Skin epidermis (tissue), 12 donors: Measurements from ENCODE around the gene CTNNAL1.
"Not testable (repeated sequence)": the region's sequence is repeated elsewhere in the genome, so short reads cannot be mapped to it uniquely, and the experiment has no call there.

Experiments
- H3K27ac ChIP-seq, 21 experiments: fragments of 200-600 bp; sonication (generic) in 11 of 21; one replicate each; pipeline ENCODE4 v1.5.0; 2020; ENCODE audit warnings: mild to moderate bottlenecking in 3 of 21, inconsistent platforms in 2 of 21, moderate library complexity in 2 of 21
- H3K4me3 ChIP-seq, 7 experiments: fragments of 200-600 bp; sonication (generic) in 2 of 7; one replicate each; pipeline ENCODE4 v1.5.0; 2020; ENCODE audit warnings: inconsistent platforms in 2 of 7, mild to moderate bottlenecking in 2 of 7, moderate library complexity in 1 of 7

Gene CTNNAL1, protein sequence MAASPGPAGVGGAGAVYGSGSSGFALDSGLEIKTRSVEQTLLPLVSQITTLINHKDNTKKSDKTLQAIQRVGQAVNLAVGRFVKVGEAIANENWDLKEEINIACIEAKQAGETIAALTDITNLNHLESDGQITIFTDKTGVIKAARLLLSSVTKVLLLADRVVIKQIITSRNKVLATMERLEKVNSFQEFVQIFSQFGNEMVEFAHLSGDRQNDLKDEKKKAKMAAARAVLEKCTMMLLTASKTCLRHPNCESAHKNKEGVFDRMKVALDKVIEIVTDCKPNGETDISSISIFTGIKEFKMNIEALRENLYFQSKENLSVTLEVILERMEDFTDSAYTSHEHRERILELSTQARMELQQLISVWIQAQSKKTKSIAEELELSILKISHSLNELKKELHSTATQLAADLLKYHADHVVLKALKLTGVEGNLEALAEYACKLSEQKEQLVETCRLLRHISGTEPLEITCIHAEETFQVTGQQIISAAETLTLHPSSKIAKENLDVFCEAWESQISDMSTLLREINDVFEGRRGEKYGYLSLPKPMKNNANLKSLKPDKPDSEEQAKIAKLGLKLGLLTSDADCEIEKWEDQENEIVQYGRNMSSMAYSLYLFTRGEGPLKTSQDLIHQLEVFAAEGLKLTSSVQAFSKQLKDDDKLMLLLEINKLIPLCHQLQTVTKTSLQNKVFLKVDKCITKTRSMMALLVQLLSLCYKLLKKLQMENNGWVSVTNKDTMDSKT

DNA sequence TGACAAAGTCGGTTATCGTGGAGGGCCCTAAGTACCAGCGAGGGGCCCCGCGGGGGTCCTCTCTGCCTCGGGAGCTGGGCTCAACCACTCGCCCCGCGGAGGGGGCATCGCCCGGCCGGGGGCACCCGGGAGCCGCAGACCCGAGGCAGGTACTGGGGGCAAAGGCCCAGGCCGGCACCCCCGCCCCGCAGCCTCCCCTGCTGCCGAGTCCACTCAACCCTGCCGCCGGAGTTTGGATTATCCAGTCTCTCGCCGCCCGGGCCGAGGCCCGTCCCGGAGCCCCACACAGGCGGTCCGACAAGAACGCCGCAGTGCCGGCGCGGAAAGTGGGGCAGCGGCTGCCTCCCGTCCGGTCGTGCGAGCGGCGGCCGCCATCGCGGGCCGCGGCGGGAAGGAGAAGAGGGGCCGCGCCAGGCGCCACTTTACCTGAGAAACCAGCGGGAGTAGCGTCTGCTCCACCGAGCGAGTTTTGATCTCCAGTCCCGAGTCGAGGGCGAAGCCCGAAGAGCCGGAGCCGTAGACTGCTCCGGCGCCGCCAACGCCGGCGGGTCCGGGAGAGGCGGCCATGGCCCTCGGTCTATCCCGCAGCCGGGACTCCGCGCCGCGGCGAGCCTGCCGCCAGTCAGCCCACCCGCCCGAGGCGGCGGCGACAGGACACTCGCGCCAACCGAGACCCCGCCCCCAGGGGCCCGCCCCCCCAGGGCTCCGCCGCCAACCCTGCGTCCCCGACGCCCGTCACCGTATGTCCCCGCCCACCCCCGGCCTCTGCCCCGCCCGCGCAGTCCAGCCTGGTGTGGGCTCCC, at the start of gene CTNNAL1:
TSS of gene CTNNAL1 (minus strand) at position 624 of the 803 bp plus-strand sequence. CDS start at position 567, 57 bp downstream.
- peak within 1 kb of the TSS; percentile 34 to 97 (median 85) for H3K27ac ChIP-seq
- H3K4me3 ChIP-seq = peak within 1 kb of the TSS; percentile 52 to 87 (median 76)

DNA sequence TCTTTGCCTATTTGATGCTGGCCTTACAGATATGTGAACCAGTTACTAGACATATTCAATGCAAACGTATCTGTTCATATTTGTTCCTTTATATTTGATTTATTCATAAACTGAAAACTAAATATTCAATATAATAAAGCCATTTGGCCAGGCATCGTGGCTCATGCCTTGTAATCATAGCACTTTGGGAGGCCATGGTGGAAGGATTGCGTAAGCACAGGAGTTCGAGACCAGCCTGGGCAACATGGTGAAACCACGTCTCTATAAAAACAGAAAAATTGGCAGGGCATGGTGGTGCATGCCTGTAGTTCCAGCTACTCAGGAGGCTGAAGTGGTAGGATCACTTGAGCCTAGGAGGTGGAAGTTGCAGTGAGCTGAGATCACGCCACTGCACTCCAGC, 49.2 kb upstream of the CTNNAL1 start:
- Histone ChIP-seq H3K27ac (no peak overlapping the region), H3K4me3 (no peak overlapping the region)

DNA sequence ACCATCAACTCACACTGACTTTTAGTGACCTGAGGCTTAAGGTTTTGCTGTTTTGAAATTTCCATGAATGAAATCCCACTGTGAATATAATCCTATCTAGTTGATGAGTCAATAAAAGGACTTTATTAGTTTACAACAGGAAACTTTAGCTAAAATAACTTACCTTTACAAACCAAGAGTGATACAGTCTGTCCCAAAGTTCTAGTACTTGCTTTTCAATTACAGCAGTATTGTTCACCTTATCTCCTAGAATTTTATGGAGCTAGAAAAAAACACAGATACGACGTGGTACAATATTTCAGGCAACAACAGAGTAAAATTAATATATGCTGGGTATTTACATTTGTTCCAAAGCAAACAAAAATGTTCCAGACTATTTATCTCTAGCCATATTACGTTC, 46.9 kb upstream of the CTNNAL1 start:
- Histone ChIP-seq H3K27ac (no peak overlapping the region), H3K4me3 (no peak overlapping the region)

DNA sequence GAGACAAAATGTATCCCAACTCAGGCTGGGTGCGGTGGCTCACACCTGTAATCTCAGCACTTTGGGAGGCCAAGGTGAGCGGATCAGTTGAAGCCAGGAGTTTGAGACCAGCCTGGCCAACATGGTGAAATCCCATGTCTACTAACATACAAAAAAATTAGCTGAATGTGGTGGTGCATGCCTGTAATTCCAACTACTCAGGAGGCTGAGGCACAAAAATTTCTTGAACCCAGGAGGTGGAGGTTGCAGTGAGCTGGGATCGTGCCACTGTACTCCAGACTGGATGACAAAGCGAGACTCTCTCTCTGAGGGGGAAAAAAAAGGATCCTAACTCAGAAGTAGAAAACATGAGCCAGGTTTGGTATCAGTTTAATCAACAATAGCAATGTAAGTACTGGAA, 39.8 kb upstream of the CTNNAL1 start:
- H3K4me3 ChIP-seq, H3K27ac ChIP-seq: not testable (repeated sequence)

DNA sequence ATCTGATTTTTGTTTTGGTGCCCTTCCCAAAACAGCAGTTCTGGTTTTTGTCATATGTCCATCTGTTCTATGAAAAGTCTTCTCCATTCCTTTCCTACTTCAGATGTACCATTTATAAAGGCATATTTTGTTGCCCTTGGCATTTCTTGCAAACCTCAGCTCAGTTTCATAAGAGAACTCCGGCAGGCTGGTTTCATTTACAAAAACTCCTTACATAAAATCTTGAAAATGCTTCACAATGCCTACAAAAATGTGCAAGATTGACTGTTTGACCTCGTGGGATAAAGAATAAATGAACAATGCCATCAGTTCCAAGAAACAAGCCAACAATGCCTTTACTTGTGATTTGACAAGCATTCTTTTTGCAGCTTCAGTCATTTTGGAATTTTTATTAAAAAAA, 39.1 kb upstream of the CTNNAL1 start:
- H3K27ac ChIP-seq = peak overlapping the region in 1 of 21 experiments; percentile 12
- no peak overlapping the region for H3K4me3 ChIP-seq

DNA sequence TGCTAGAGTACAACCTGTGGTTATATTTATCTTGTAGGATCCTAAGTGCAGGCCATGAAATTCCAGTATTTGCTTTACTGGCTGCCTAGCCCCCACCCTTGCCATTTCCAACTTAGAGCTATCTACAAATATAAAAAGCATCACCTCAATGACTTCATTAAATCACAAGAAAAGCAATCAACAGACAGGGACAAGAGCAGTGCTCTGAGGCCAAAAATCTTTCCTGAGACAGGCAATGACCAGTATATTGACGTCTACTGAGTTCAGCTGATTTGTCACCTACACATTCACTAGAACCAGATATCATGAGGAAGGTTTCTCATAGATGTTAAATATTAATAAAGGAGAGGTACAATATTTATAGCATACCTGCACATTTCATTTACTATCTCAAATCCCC, 38.4 kb upstream of the CTNNAL1 start:
- no peak overlapping the region for H3K4me3 ChIP-seq
- no peak overlapping the region for H3K27ac ChIP-seq

DNA sequence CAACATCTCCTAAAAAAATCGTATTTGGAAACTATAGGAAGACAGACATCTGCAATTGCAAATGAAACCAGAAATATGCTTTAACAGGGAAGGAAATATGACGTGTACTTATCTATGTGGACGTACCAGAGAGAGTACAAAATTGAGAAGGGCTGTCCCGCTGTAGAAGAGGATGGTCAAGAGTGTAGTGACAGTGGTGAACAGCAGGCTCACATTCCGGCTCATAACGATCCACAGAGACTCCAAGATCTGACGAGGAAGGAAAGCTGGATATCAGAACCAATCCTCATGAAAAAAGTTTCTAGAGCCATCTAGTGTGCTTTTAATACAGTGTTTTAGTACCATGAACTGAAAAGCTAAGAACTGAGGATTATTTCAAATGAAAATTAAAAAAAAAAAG, 37.1 kb upstream of the CTNNAL1 start:
- no peak overlapping the region for H3K27ac ChIP-seq

DNA sequence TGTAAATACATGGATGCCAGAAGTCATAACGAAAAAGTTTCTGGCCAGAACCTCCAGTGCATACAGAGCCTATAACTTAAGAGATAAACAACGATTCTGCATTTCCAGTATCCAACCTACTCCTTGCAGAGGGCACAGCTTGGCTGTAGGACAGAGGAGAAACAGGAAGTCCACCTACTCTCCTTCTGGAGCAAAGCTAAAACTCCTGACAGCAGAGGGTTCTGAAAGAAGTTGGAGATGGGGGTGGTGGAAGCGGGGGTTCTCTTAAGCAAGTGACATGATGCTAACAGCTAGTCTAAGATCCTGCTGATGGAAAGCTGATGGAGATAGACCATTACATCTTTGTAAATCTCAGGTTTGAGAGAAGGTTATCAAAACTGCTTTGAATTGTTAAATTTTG, 35.5 kb upstream of the CTNNAL1 start:
- no peak overlapping the region for H3K4me3 ChIP-seq

More for the DNA sequence above, 37.1 kb upstream of the CTNNAL1 start:
- no peak overlapping the region for H3K4me3 ChIP-seq

DNA sequence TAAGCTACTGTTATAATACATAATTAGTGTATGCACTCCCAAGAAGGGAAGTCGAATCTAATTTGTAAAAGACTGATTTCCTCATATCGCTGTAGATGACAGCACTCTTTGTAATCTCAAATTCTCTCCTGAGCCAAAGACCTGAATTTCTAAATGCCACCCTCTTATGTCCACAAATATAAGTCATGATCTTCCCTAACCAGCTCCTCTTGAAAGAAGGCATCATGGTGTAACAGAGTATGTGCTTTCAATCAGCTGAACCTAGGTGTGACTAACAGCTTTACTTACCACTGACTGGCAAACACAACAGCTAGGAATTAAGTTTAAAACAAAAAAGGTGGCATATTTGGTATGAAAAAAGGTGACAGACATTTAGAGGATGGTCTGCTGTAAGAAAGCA, 34.0 kb upstream of the CTNNAL1 start:
- no peak overlapping the region for H3K27ac ChIP-seq
- H3K4me3 ChIP-seq = no peak overlapping the region

More for the DNA sequence above, 35.5 kb upstream of the CTNNAL1 start:
- H3K27ac ChIP-seq = no peak overlapping the region

DNA sequence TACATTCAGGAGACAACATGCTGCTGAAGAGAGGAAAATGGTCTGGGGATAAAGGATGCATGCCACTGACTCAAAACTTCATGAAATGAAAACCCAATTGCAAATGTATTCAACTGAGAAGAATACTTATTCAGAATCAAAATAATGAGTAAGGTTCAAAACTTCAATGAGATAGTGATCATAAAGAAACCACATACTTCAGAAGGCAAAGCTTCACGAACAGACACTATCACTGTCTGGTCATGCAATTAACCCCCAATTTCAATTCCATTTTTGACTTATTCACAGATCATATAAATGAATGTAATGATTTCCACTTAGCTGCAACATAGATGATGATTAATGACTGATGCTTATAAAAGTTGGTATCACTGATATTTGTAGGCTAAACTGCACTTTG, 33.0 kb upstream of the CTNNAL1 start:
- Histone ChIP-seq H3K27ac (no peak overlapping the region), H3K4me3 (no peak overlapping the region)

DNA sequence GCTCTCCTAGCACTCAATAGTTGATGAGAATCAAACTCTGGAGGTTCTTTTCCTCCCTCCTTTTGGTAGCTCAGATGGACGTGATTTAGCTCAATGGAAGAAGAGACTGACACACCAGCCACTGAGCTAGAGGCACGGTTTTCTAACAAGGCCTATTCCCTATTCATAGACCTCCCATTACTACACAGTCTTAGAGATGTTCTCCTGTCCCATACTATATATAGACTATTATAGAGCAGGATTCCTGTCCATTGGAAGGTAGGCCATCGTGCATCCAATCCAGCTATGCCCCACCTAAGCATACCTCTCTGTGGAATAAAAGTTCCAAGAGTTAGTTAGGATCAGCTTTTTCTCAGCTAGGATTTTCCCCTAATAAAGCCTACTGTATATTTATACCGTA, 30.3 kb upstream of the CTNNAL1 start:
- no peak overlapping the region for H3K4me3 ChIP-seq
- H3K27ac ChIP-seq = no peak overlapping the region

DNA sequence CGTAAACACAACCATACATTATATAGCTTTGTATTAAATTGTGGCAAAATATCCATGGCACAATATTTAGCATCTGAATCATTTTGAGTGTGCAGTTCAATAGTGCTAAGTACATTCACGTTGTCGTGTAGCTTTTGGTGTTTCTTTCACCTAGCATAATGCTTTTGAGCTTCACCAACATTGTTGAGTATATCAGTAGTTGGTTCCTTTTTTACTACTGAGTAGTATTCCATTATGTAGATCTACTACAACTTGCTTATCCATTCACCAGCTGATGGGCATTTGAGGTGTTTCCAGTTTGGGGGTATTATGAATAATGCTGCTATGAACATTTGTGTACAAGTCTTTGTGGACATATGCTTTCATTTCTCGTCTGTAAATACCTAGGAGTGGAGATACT, 27.3 kb upstream of the CTNNAL1 start:
- Histone ChIP-seq H3K27ac (no peak overlapping the region), H3K4me3 (no peak overlapping the region)

DNA sequence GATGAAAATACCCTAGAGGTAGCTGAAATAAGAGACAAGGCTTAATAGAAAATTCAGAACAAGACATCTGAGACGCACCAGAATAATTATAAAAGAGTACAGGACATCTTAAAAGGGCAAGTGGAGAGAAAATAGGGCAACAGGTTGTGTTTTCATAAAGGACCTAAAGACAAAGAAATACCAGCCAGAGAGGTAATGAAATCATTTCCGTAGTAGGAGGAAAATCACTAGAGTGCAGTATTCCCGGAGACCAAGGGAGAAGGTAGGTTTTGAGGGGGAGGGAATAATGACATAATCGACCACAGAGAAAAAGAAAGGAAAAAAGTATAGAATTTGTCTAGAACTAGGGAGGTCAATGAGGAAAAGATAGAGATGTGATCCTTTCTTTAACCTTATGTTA, 26.2 kb upstream of the CTNNAL1 start:
- H3K27ac ChIP-seq = no peak overlapping the region

DNA sequence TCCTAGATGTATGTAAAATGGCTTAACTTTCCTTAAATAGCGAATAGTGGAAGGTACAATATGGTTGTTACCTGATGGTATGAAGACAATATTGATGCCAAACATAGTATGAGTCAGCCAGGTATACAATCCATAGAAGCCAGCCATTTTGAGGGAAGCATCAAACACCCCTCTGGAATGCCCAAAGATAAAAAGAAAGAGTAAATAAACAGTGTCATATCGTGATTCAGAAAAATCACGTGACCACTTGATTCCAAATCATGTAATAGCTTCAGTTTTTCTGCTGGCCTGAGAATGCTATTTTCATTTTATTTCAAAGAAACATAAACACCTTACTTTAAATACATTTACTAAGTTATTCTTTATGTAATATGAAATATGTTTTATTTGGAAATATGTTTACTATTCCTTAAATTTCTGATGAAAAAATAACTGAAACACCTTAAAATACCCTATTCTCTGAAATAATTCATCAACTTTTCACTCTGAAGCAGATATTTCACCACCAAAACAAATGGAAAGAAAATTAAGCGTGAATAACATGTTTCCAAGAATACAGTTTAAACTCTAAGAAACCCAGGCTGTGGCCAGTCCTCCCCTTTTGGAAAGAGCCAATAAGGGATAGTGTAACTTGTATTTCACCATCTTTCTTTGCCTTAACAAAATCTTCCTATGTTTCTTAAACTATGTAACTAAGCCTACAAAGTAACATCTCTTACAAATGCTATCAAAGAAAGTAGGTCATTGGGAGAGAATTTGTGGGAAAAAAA, 24.8 kb upstream of the CTNNAL1 start:
- no peak overlapping the region for H3K27ac ChIP-seq
- no peak overlapping the region for H3K4me3 ChIP-seq

More for the DNA sequence above, 26.2 kb upstream of the CTNNAL1 start:
- no peak overlapping the region for H3K4me3 ChIP-seq

DNA sequence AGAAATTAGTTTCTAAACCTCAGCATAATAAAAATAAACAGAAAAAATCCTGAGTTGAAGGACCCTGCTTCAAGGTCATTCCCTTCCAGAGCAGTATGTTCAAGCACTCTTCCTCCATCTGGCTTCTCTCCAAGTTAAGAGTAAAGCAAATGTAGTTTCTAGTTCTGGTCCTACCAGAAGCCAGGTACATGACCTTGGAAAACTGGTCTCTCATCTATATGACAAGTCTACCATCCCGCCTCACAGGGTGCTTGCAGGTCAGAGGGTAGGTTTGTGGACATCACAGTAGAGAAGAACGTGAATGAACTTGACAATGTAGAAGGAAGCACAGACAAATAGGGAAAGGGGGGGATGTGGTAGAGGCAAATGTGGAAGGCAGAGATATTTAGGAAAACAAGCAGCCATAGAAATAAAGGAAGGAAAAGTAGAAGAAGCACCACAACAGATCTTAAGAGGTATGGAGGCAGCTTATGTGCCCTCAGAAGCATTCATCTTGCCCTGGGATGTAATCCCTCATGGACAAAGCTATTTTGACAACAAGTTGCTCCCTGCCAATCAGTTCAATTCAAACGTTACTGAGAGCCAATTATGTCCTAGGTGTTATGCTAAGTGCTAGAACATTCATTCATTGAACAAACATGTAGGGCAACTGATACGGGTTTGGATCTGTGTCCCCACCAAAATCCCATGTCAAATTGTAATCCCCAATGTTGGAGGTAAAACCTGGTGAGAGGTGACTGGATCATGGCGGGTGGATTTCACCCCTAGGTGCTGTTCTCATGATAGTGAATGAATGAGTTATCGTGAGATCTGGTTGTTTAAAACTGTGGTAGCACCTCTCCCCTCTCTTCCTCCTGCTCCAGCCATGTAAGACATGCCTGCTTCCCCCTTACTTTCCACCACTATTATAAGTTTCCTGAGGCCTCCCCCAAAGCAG, 23.7 kb upstream of the CTNNAL1 start:
- peak overlapping the region in 3 of 21 experiments; percentile 42 to 66 (median 51) for H3K27ac ChIP-seq
- no peak overlapping the region for H3K4me3 ChIP-seq

DNA sequence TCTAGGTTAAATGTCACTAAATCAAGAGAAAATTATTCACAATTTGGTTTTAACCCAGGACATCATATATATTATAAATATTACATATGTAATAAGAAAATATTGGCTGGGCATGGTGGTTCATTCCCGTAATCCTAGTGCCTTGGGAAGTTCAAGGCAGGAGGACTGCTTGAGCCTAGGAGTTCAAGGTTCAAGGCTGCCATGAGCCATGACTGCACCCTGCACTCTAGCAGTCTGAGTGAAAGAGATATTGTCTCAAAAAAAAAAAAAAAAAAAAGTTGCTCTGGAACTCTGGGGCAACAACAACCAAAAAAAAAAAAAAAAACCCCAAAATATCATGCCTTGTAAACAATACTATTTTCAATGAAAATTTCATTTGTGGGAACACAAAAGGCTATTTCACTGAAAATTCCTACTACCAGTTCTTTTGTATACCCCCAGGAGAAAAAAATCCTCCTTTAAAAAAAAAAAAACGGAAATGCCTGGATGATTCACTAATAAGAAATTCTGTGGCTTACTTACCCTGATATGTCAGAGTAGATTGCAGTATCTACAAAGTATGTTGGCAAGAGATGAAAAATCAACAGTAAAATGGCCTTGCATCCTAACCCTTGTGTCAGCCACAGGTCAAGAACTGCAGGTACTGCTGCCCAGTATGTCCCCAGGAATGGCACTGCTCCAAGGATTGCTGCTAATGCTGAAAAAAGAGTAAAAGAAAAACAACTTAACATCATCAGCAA, 22.6 kb upstream of the CTNNAL1 start:
- peak overlapping the region in 2 of 21 experiments; percentile 51 to 66 for H3K27ac ChIP-seq
- H3K4me3 ChIP-seq = no peak overlapping the region

DNA sequence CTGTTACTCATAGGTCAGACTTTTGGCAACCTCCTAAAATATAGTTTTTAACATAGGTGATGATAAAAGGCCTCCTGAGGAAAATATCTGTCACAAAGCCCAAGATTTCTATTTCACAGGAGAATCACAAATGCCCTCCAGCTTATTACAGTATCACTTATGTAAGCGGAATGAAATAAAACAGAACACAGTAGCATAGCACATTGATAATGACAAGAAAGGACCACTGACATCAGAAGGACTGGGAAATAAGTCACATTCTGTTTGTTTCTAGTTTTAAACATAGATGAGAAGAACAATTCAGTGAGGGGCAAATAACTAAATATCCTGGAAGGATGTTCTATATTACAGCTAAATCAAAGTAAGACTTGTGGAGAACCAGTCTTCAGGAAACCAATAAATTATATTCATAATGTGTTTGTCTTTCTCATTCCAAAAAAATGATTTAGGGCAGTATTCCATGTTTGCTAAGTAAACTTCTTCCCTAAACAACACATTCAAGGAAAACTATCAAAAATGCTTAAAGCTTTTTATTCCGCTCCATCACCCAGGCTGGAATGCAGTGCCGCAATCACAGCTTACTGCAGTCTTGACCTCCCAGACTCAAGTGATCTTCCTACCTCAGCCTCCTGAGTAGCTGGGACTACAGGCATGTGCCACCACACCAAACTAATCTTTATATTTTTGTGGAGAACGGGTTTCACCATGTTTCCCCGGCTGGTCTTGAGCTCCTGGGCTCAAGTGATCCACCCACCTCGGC, 20.8 kb upstream of the CTNNAL1 start:
- H3K27ac ChIP-seq = no peak overlapping the region
- H3K4me3 ChIP-seq = no peak overlapping the region
